Panc1 (cell line): Measurements from ENCODE around the gene OR4F15. TPM values are rescaled to one million over a fixed set of nuclear protein-coding genes. Genes with fewer than 3 reads are reported as not detected.
"Not testable (repeated sequence)": the region's sequence is repeated elsewhere in the genome, so short reads cannot be mapped to it uniquely, and the experiment has no call there.

ENCODE experiments used
- ATAC-seq: fragments of 200-7000 bp; cut with Tn5 transposase; 2 replicates; pipeline ENCODE4 v1.9.1; 2020; ENCODE audit warnings: mild to moderate bottlenecking, moderate library complexity
- Bru-seq: library from RNA; stranded (reverse); fragments of 400-500 nt; gene quantifications from one replicate; lab custom pipeline; 2021; lab: Mats Ljungman, UMichigan
- BruChase-seq, 2 experiments: library from RNA; stranded (reverse); fragments of 400-500 nt; gene quantifications; one replicate each; lab custom pipeline; 2021; lab: Mats Ljungman, UMichigan
- BruUV-seq: library from RNA; stranded (reverse); fragments of 400-500 nt; replicated peaks from 2 replicates; lab custom pipeline; 2021; lab: Mats Ljungman, UMichigan
- CTCF ChIA-PET: fragments of 300-600 bp; sonication (Branson Sonifier 250); formaldehyde crosslinking; loops from one replicate; lab custom pipeline; 2022; ENCODE audit warnings: antibody characterized with exemption; lab: Charles Lee
- POLR2A ChIA-PET: fragments of 300-600 bp; sonication (Branson Sonifier 250); formaldehyde crosslinking; loops from one replicate; lab custom pipeline; 2022; ENCODE audit warnings: antibody characterized with exemption; lab: Charles Lee
- DNase-seq: peaks from one replicate; pipeline ENCODE4 v3.0.0-alpha.2; 2010; ENCODE audit warnings: low read depth, low spot score
- H3K27ac ChIP-seq: 2 replicates; pipeline ENCODE4 v1.5.1; 2011; ENCODE audit warnings: mild to moderate bottlenecking, low read length, inconsistent platforms
- H3K27me3 ChIP-seq: fragments of 200-500 bp; sonication (Bioruptor generic); 2 replicates; pipeline ENCODE4 v1.6.0; 2014; ENCODE audit warnings: low read length, inconsistent platforms; ENCODE audit not compliant: control insufficient read depth, insufficient read depth
- H3K36me3 ChIP-seq: fragments of 200-500 bp; sonication (Bioruptor generic); 2 replicates; pipeline ENCODE4 v1.5.1; 2014; ENCODE audit warnings: inconsistent platforms, mild to moderate bottlenecking, low read length, moderate library complexity; ENCODE audit not compliant: control insufficient read depth, insufficient read depth
- H3K4me1 ChIP-seq: 2 replicates; pipeline ENCODE4 v1.5.1; 2011; ENCODE audit warnings: inconsistent platforms, mild to moderate bottlenecking, low read length, moderate library complexity; ENCODE audit not compliant: control insufficient read depth, insufficient read depth
- H3K4me3 ChIP-seq, 2 experiments: 2 replicates each; pipeline ENCODE4 v1.5.1; 2011 to 2012; ENCODE audit warnings: low read depth in 2 of 2, low read length in 2 of 2, mild to moderate bottlenecking in 2 of 2, inconsistent platforms in 1 of 2, moderate library complexity in 1 of 2
- H3K9me3 ChIP-seq: fragments of 200-500 bp; sonication (Bioruptor generic); 2 replicates; pipeline ENCODE4 v1.5.1; 2014; ENCODE audit warnings: low read depth, mild to moderate bottlenecking, inconsistent platforms, low read length, moderate library complexity; ENCODE audit not compliant: control insufficient read depth, insufficient read depth
- POLR2AphosphoS5 ChIP-seq: IDR thresholded peaks from 2 replicates; pipeline ENCODE4 v1.6.1; 2012; ENCODE audit warnings: mild to moderate bottlenecking, low read depth, low read length, moderate library complexity
- SIN3A ChIP-seq: IDR thresholded peaks from 2 replicates; pipeline ENCODE4 v1.6.1; 2012; ENCODE audit warnings: low read depth, mild to moderate bottlenecking, low read length, moderate library complexity, borderline replicate concordance; ENCODE audit not compliant: insufficient read depth
- TCF7L2 ChIP-seq: IDR thresholded peaks from 2 replicates; pipeline ENCODE4 v1.6.1; 2011; ENCODE audit warnings: mild to moderate bottlenecking, low read depth, low read length, inconsistent platforms
- in situ Hi-C: cut with HindIII; loops from 2 replicates; pipeline ENCODE4 v1.10.0; 2016; ENCODE audit warnings: low sequenced_read_pairs, low pct_unique_long_range_greater_than_20kb
- intact Hi-C: fragments of 100-400 bp; cut with micrococcal nuclease; formaldehyde crosslinking; loops from one replicate; pipeline ENCODE4 v1.10.0; 2022; ENCODE audit not compliant: unreplicated experiment
- long read RNA-seq: library from polyadenylated mRNA; unstranded; transcript quantifications from one replicate; pipeline ENCODE4 v2.0.0, GENCODE V29; 2021; ENCODE audit not compliant: unreplicated experiment
- polyA plus RNA-seq: library from polyadenylated mRNA; unstranded; fragments of >200 nt; gene quantifications from one replicate; pipeline ENCODE4 v1.2.1, GENCODE V29; 2012; ENCODE audit warnings: missing spikeins; ENCODE audit not compliant: insufficient read length
- total RNA-seq: library from RNA; stranded (reverse); gene quantifications from one replicate; pipeline ENCODE4 v1.2.1, GENCODE V29; 2021; ENCODE audit not compliant: unreplicated experiment
- TF ChIP-seq, protein P1 (sequence below), 2 experiments: IDR thresholded peaks; 2 replicates each; pipeline ENCODE4 v1.6.1; 2011 to 2012; ENCODE audit warnings: low read depth in 2 of 2, control low read depth in 1 of 2, low read length in 1 of 2, mild to moderate bottlenecking in 1 of 2, moderate library complexity in 1 of 2; ENCODE audit not compliant: insufficient read depth in 1 of 2
- TF ChIP-seq, protein P2 (sequence below): fragments of 450-650 bp; IDR thresholded peaks from 2 replicates; pipeline ENCODE4 v1.5.1; 2017; ENCODE audit warnings: mild to moderate bottlenecking

OR4F15 gene, protein sequence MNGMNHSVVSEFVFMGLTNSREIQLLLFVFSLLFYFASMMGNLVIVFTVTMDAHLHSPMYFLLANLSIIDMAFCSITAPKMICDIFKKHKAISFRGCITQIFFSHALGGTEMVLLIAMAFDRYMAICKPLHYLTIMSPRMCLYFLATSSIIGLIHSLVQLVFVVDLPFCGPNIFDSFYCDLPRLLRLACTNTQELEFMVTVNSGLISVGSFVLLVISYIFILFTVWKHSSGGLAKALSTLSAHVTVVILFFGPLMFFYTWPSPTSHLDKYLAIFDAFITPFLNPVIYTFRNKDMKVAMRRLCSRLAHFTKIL
- total RNA-seq (not detected), Bru-seq, nascent RNA (percentile 16 among the genes with signal in this experiment), BruChase-seq, experiment 1, labeled RNA remaining after a 2-hour chase (not detected), BruChase-seq, experiment 2, labeled RNA remaining after a 6-hour chase (not detected)
- not detected for polyA plus RNA-seq
- long read RNA-seq = 0 reads

DNA sequence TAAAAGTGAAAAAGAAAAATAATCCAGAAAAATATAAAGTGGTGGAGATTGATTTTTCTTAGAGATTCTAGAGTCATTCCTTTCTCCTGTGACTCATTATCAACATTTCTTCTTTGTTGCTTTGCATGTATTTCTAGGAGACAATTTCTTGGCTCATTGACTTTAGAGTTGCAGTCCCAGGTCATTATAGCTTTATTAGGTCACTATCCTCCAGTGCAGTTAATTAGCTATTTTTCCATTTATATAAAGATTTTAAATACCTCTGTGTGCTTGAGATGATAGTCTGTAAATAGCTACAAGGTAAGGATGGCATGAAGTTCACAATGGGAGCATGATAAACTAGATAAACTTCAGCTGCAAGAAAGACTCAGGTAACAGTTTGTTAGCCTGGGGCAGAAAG is at the start of gene OR4F15:
Gene OR4F15, plus strand, starts transcription at position 301 of the 400 bp plus-strand sequence. CDS start 5,985 bp downstream, outside the sequence.
- no peak for ATAC-seq
- H3K27ac ChIP-seq = no peak within 1 kb of the TSS
- no peaks in the 10 kb centered on the region for H3K9me3 ChIP-seq
- H3K27me3 ChIP-seq = peaks cover 16% of the 10 kb centered on the region
- H3K4me1 ChIP-seq = no peaks in the 10 kb centered on the region
- intact Hi-C loops = no loop called here
- CTCF ChIA-PET = no interaction called here
- no peak within 1 kb of the TSS for H3K4me3 ChIP-seq
- no peak for TF ChIP-seq SIN3A
- DNase-seq = no peak
- BruUV-seq = no TSS peak
- no peaks in the 10 kb centered on the region for H3K36me3 ChIP-seq
- POLR2A ChIA-PET = no interaction called here
- in situ Hi-C loops = no loop called here

DNA sequence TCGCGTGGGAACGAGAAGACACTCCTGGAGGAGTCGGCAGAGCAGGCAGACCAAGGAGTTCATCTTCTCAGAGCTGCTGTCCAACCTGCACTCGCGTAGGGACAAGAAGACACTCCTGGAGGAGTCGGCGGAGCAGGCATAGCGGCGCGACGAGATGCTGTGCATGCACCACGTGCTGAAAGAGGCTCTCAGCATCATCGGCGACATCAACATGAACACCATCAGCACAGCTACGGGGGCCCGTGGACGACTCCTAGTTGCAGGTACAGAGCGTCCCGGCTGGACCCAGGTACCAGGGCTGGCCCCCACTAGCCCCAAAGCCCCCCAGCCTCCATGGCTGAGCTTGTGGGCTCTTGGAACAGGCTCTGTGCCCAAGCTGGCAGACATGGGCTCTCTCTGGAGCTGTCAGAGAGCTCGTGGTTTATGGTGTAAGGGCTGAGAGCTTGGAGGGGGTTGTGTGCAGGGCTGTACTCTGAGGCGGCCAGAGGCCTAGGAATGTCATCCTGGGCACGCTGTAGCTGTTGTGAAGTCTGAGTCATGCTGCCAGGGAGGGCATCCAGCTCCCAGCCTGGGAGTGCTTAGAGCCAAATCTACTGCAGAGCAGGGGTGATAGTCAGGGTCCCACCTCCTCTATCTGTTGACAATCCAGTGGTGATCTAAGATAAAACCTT is 47.2 kb upstream of the OR4F15 start:
- H3K27ac ChIP-seq, H3K4me1 ChIP-seq, DNase-seq, H3K4me3 ChIP-seq, H3K9me3 ChIP-seq, H3K36me3 ChIP-seq, BruUV-seq, in situ Hi-C loops, POLR2A ChIA-PET, H3K27me3 ChIP-seq, CTCF ChIA-PET, ATAC-seq, intact Hi-C loops: not testable (repeated sequence)

DNA sequence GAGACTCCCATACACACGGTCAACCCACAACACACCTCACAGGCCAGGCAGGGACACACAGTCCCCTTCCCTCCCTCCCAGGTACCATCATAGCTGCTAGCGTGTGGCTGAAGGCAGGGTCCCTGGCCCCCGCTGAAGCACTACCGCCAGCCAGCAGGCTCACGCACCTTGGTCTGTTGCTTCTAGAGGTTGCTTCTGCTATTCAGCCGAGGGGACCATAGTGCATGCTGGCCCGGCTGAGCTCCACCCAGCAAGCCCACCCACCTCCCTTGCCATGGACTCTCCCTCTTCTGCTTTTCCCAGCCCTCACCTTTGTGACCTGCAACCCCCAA is 46.7 kb upstream of the OR4F15 start:
- POLR2A ChIA-PET, H3K27me3 ChIP-seq, H3K36me3 ChIP-seq, H3K27ac ChIP-seq, DNase-seq, intact Hi-C loops, H3K4me1 ChIP-seq, ATAC-seq, H3K4me3 ChIP-seq, H3K9me3 ChIP-seq, CTCF ChIA-PET, in situ Hi-C loops, BruUV-seq: not testable (repeated sequence)

DNA sequence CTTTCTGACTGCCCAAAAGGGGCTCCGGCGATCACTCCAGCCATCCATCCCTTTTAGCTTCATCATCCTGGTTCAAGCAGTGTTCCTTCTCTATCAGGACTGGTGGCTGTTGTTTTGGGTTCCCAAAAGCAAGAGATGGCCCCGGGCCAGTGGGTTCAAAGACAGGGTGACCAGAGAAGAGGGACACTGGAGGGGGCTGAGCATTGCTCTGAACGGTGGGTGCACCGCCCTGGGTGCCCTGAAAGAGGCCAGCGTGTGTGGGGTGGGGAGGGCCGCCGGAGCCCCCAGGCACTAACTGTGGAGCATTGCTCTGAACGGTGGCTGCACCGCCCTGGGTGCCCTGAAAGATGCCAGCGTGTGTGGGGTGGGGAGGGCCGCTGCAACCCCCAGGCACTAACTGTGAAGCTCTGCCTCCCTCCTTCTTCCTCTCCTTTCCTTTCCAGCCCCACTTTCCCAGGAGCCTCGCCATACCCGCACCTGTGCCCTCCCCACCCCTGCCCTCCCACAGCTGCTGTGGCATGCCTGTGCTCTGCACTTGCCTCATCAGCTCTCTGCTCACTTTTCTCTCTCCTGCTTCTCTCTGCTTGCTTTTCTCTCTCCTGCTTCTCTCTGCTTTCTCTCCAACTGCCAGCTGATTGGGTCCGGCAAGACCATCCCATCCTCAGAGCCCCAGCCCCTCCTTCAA is 46.1 kb upstream of the OR4F15 start:
- TF ChIP-seq POLR2AphosphoS5 (no peak), SIN3A (no peak), TCF7L2 (no peak)
- TF ChIP-seq, protein P1, sequence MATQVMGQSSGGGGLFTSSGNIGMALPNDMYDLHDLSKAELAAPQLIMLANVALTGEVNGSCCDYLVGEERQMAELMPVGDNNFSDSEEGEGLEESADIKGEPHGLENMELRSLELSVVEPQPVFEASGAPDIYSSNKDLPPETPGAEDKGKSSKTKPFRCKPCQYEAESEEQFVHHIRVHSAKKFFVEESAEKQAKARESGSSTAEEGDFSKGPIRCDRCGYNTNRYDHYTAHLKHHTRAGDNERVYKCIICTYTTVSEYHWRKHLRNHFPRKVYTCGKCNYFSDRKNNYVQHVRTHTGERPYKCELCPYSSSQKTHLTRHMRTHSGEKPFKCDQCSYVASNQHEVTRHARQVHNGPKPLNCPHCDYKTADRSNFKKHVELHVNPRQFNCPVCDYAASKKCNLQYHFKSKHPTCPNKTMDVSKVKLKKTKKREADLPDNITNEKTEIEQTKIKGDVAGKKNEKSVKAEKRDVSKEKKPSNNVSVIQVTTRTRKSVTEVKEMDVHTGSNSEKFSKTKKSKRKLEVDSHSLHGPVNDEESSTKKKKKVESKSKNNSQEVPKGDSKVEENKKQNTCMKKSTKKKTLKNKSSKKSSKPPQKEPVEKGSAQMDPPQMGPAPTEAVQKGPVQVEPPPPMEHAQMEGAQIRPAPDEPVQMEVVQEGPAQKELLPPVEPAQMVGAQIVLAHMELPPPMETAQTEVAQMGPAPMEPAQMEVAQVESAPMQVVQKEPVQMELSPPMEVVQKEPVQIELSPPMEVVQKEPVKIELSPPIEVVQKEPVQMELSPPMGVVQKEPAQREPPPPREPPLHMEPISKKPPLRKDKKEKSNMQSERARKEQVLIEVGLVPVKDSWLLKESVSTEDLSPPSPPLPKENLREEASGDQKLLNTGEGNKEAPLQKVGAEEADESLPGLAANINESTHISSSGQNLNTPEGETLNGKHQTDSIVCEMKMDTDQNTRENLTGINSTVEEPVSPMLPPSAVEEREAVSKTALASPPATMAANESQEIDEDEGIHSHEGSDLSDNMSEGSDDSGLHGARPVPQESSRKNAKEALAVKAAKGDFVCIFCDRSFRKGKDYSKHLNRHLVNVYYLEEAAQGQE (IDR thresholded peaks at IDR 0.05; ENCODE audit: insufficient read depth in 1 of 2, low read depth in 2 of 2, low read length in 1 of 2) = no peak
- TF ChIP-seq, protein P2, sequence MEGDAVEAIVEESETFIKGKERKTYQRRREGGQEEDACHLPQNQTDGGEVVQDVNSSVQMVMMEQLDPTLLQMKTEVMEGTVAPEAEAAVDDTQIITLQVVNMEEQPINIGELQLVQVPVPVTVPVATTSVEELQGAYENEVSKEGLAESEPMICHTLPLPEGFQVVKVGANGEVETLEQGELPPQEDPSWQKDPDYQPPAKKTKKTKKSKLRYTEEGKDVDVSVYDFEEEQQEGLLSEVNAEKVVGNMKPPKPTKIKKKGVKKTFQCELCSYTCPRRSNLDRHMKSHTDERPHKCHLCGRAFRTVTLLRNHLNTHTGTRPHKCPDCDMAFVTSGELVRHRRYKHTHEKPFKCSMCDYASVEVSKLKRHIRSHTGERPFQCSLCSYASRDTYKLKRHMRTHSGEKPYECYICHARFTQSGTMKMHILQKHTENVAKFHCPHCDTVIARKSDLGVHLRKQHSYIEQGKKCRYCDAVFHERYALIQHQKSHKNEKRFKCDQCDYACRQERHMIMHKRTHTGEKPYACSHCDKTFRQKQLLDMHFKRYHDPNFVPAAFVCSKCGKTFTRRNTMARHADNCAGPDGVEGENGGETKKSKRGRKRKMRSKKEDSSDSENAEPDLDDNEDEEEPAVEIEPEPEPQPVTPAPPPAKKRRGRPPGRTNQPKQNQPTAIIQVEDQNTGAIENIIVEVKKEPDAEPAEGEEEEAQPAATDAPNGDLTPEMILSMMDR = no peak
- no peaks in the 10 kb centered on the region for H3K36me3 ChIP-seq
- no peak overlapping the region for H3K4me3 ChIP-seq
- CTCF ChIA-PET = interaction anchor here (1.1 kb wide), 1 partner anchor 1968 kb away, joined by 3 read pairs; no protein-coding TSS in a partner anchor
- DNase-seq (no peak), ATAC-seq (no peak)
- no TSS peak for BruUV-seq
- POLR2A ChIA-PET = no interaction called here
- H3K4me1 ChIP-seq = no peaks in the 10 kb centered on the region
- intact Hi-C loops = no loop called here
- H3K27me3 ChIP-seq = no peaks in the 10 kb centered on the region
- no peaks in the 10 kb centered on the region for H3K9me3 ChIP-seq
- H3K27ac ChIP-seq = no peak overlapping the region
- in situ Hi-C loops = no loop called here
